ENCODE data around the gene UBE2G2. TPM values are rescaled to one million over a fixed set of nuclear protein-coding genes. Genes with fewer than 3 reads are reported as not detected.

Gene UBE2G2
- total RNA-seq, 1 experiment from 2014 or later: 117 TPM

DNA sequence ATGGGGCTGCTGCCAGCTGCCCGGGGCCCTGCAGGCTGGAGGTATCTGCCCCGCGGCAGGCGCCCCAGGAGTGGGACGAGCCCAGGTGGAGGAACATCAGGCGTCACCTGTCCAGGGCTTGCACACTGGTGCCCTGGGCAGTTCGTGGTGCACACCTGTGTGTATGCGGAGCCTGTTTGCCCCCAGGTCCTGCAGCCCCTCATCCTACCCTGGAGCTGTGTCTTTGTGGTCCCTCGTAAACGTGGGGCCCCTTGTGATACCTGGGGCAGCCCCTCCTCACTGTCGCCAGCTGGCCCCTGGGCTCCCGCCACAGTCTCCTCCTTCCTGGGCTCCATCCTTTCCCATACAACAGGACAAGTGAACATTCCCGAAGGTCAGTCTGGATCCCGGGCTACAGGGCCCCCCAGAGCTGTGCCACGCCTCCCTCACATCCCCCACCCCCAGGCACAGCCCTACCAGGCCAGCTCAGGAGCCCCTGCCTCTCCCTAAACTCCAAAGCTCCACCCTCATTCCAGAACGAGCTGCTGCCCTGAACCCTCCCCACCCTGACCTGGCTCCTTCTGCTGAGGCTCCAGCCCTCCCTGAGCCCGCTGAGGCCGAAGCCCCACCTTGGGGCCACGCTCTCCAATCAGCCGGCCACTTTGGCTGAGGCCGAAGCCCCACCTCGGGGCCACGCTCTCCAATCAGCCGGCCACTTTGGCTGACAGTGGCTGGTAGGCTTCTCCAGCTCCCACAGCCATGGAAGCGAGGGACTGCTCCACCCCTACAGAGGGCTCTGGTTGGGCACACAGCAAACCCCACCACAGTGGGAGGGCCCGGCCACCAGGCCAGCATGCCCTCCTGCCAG, 42.6 kb downstream of the UBE2G2 start (continued):
- TF ChIP-seq MXD4 (CRISPR knock-in tag; IDR thresholded peaks at IDR 0.05; ENCODE audit: borderline replicate concordance) (no peak), JUN (CRISPR knock-in tag; IDR thresholded peaks at IDR 0.05) (no peak), AFF4 (CRISPR knock-in tag; IDR thresholded peaks at IDR 0.05; ENCODE audit: borderline replicate concordance) (no peak), ZBTB43 (CRISPR knock-in tag; IDR thresholded peaks at IDR 0.05) (no peak), ZNF121 (CRISPR knock-in tag; IDR thresholded peaks at IDR 0.05) (no peak), ARID4B (CRISPR knock-in tag; IDR thresholded peaks at IDR 0.05; ENCODE audit: borderline replicate concordance) (no peak), ESRRA (CRISPR knock-in tag; IDR thresholded peaks at IDR 0.05; ENCODE audit: borderline replicate concordance) (no peak), RELA (CRISPR knock-in tag; IDR thresholded peaks at IDR 0.05; ENCODE audit: borderline replicate concordance) (no peak)
- TF ChIP-seq, protein P1, sequence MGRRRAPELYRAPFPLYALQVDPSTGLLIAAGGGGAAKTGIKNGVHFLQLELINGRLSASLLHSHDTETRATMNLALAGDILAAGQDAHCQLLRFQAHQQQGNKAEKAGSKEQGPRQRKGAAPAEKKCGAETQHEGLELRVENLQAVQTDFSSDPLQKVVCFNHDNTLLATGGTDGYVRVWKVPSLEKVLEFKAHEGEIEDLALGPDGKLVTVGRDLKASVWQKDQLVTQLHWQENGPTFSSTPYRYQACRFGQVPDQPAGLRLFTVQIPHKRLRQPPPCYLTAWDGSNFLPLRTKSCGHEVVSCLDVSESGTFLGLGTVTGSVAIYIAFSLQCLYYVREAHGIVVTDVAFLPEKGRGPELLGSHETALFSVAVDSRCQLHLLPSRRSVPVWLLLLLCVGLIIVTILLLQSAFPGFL (CRISPR knock-in tag; IDR thresholded peaks at IDR 0.05; ENCODE audit: borderline replicate concordance): no peak
- TF ChIP-seq, protein P2, sequence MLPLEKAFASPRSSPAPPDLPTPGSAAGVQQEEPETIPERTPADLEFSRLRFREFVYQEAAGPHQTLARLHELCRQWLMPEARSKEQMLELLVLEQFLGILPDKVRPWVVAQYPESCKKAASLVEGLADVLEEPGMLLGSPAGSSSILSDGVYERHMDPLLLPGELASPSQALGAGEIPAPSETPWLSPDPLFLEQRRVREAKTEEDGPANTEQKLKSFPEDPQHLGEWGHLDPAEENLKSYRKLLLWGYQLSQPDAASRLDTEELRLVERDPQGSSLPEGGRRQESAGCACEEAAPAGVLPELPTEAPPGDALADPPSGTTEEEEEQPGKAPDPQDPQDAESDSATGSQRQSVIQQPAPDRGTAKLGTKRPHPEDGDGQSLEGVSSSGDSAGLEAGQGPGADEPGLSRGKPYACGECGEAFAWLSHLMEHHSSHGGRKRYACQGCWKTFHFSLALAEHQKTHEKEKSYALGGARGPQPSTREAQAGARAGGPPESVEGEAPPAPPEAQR (CRISPR knock-in tag; IDR thresholded peaks at IDR 0.05): no peak

GRCh38 chr21:44758141-44758561, 43.5 kb downstream of the UBE2G2 start:
- Mint-ChIP-seq H3K36me3 (peaks cover 21% of the 10 kb centered on the region), H3K4me1 (peaks cover 26% of the 10 kb centered on the region), H3K4me3 (no peak overlapping the region), H3K9me3 (peaks cover 18% of the 10 kb centered on the region), H3K27me3 (ENCODE audit: low read depth) (peaks cover 27% of the 10 kb centered on the region), H3K27ac (no peak overlapping the region)
- ATAC-seq (no peak), DNase-seq (ENCODE audit: low spot score) (peak; percentile 3)
- CTCF ChIA-PET: interaction anchor here (1.2 to 3.8 kb wide), 4 partner anchors 10 to 140 kb away, joined by 4 to 18 read pairs (median 6); no protein-coding TSS in a partner anchor
- POLR2A ChIA-PET: no interaction called here
- no peak for TF ChIP-seq FOXJ3 (CRISPR knock-in tag; IDR thresholded peaks at IDR 0.05; ENCODE audit: borderline replicate concordance)
- TF ChIP-seq, protein P3, sequence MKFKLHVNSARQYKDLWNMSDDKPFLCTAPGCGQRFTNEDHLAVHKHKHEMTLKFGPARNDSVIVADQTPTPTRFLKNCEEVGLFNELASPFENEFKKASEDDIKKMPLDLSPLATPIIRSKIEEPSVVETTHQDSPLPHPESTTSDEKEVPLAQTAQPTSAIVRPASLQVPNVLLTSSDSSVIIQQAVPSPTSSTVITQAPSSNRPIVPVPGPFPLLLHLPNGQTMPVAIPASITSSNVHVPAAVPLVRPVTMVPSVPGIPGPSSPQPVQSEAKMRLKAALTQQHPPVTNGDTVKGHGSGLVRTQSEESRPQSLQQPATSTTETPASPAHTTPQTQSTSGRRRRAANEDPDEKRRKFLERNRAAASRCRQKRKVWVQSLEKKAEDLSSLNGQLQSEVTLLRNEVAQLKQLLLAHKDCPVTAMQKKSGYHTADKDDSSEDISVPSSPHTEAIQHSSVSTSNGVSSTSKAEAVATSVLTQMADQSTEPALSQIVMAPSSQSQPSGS (CRISPR knock-in tag; IDR thresholded peaks at IDR 0.05; ENCODE audit: borderline replicate concordance, low read depth): no peak
- no peak for TF ChIP-seq RORB (CRISPR knock-in tag; IDR thresholded peaks at IDR 0.05)
- no peak for TF ChIP-seq GRHL2 (CRISPR knock-in tag; IDR thresholded peaks at IDR 0.05; ENCODE audit: insufficient replicate concordance, severe bottlenecking)
- TF ChIP-seq IRF2 (CRISPR knock-in tag; IDR thresholded peaks at IDR 0.05; ENCODE audit: borderline replicate concordance, low read depth): no peak
- TF ChIP-seq MLX (CRISPR knock-in tag; IDR thresholded peaks at IDR 0.05): no peak
- TF ChIP-seq FOXK1 (CRISPR knock-in tag; IDR thresholded peaks at IDR 0.05): no peak
- no peak for TF ChIP-seq SMAD4 (CRISPR knock-in tag; IDR thresholded peaks at IDR 0.05)
- TF ChIP-seq, protein P4, sequence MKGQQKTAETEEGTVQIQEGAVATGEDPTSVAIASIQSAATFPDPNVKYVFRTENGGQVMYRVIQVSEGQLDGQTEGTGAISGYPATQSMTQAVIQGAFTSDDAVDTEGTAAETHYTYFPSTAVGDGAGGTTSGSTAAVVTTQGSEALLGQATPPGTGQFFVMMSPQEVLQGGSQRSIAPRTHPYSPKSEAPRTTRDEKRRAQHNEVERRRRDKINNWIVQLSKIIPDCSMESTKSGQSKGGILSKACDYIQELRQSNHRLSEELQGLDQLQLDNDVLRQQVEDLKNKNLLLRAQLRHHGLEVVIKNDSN (CRISPR knock-in tag; IDR thresholded peaks at IDR 0.05): no peak
